AG09319 (cell line): ENCODE results near the gene NPFFR1.
A peak's percentile ranks its signal among the peaks of the same experiment; 100 is the strongest.

Experiments used
- DNase-seq: peaks from one replicate; pipeline ENCODE4 v3.0.0-alpha.2; 2010; ENCODE audit warnings: low read depth; ENCODE audit errors: extremely low read depth
- TF ChIP-seq, protein P1 (sequence below): IDR thresholded peaks from 2 replicates; pipeline ENCODE4 v1.5.1; 2011; ENCODE audit warnings: low read depth, mild to moderate bottlenecking, inconsistent platforms, low read length, moderate library complexity

The NPFFR1 gene

GRCh38 chr10:70234668-70235447, 48.9 kb downstream of the NPFFR1 start:
- TF ChIP-seq, protein P1, sequence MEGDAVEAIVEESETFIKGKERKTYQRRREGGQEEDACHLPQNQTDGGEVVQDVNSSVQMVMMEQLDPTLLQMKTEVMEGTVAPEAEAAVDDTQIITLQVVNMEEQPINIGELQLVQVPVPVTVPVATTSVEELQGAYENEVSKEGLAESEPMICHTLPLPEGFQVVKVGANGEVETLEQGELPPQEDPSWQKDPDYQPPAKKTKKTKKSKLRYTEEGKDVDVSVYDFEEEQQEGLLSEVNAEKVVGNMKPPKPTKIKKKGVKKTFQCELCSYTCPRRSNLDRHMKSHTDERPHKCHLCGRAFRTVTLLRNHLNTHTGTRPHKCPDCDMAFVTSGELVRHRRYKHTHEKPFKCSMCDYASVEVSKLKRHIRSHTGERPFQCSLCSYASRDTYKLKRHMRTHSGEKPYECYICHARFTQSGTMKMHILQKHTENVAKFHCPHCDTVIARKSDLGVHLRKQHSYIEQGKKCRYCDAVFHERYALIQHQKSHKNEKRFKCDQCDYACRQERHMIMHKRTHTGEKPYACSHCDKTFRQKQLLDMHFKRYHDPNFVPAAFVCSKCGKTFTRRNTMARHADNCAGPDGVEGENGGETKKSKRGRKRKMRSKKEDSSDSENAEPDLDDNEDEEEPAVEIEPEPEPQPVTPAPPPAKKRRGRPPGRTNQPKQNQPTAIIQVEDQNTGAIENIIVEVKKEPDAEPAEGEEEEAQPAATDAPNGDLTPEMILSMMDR = no peak
- DNase-seq = peak; percentile 86

- TF ChIP-seq, protein P1 = no peak
- no peak for DNase-seq
Observed at GRCh38 chr10:70233939-70234300, 49.9 kb downstream of the NPFFR1 start.

DNA sequence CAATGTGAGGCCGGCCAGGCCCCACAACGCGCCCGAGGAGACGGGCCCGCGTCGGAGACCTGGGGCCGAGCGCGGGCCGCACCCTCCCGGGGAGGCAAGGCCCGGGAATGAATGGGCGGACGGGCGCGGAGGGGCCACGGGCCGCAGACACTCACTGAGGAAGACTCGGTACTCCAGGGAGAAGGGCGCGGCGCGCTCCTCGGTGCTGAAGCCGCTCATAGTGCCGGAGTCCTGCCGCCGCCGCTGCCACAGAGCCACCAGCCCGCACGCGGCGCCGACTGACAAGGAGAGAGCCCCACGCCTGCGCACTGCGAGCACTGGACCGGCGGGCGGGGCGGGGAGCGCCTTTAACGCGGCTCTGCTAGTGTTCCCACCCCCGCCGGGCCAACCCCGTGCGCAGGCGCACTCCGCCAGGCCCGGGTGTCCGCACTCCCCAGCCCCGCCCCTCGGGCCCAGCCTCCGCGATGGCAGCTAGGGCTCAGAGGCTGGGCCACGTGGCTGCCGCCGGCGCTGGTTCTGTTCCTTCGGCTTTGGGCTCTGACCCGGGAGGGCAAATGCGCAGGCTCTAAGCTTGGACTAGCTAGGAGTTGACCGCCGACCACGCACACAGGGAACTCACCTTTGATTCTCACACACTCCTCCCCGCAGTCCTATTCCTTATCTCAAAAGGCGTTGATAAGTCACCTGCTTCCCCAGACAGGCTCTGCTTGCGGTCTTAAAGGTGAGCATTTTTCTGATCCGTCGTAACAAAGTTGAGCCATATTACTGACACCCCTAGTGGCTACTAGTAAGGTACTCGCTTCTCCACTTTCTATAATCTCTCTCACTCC, 50.5 kb downstream of the NPFFR1 start, which contains the start of gene PPA1:
Gene PPA1, minus strand, starts transcription at position 321 of the 830 bp plus-strand sequence. Its CDS starts 102 bp downstream, at position 219.
- peak; percentile 90 for DNase-seq

GRCh38 chr10:70232859-70233108, 51.0 kb downstream of the NPFFR1 start:
- TF ChIP-seq, protein P1 = no peak
- no peak for DNase-seq

More for the DNA sequence above, 50.5 kb downstream of the NPFFR1 start, which contains the start of gene PPA1:
- TF ChIP-seq, protein P1 = no peak

GRCh38 chr10:70232155-70232858, 51.5 kb downstream of the NPFFR1 start:
- peak; percentile 18 for DNase-seq
- TF ChIP-seq, protein P1 = no peak

DNA sequence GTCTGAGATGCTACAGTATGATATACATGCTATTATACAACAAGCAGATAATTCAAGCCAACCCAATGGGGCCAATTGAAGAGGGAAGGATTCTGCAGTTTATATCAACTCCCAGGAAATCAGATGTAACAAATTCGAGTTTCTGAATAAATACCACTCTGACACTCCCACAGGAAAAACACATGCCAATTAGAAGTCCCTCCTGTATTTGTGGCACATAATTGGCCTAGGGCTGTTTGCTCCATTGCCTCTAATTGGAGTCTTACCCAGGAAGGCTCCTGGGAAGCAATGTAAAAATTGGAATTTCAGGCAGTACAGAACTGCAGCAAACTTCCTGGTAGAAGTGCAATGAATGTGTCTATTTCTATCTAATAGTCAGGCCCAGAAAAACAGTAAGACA, 55.3 kb downstream of the NPFFR1 start:
- DNase-seq = no peak
- TF ChIP-seq, protein P1 = no peak
